Stimulated activated CD4-positive, alpha-beta T cell treated with anti-CD3 and anti-CD28 coated beads, Interleukin-4, amount 100 ng/mL, for 4 hours (primary cell): Measurements from ENCODE around the gene NDUFS8.

Experiments used
- DNase-seq, 2 experiments: peaks; one replicate each; pipeline ENCODE4 v3.0.0-alpha.2; 2020

Gene NDUFS8

DNA sequence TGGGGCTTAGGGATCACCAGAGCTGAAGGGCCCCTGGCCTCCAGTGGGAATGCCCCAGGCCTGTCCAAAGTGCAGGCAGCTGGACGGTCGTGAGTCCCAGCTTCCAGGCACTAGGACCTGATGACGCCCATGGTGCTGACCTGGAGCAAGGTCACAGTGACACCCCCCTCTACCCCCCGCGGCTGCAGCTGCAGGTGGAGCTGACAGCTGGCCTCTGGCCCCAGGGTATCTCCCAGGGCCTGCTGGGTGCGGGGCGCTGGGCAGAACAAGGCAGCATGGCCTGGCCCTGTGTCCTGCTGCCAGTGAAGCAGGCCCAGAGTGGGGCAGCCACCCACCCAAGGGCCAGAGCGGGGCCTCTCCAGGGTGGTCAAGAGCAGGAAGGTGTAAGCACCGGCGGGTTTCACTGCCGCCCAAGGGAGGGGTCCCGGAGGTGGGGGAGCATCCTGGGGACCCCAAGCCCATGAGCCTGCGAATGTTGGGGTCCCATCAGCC is 7.8 kb downstream of the NDUFS8 start:
- no peak for DNase-seq

DNA sequence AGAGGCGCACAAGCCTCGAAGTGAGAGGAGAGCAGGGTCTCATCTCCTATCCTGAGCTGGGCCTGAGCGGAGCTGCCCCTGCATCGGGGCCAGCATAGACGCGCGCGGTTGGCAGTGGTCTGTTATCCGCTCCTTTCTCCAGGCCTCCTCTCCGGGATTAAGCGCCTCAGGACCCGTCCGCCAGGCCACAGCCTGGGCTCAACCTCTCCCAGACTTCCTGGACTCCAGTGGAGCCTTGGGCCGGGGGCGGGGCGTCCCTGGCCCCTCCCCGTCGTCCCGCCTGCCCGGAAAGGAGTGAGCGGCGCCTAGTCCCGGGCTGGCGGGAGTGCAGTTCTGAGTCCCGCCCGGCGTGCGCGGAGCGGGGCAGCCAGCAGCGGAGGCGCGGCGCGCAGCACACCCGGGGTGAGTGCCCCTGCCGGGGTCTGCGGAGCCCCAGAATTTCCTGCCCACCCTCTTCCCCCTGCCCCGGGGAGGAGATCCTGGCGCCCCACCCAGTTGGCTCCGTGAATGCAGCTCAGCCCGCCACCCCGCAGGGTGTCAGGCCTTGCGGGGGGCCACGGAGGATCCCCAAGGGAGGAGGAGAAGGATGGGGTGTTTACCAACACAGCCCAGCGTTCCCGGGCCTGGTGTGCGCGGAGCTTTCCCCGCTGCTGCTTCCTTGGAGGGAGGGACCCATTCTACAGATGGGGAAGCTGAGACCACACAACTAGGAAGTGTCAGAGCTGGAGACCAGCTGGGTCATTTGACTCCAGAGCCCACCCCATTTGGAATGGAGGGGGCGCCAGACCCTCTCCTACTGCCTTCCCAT is 8.4 kb downstream of the NDUFS8 start, which contains the start of gene TCIRG1:
TSS of gene TCIRG1 (plus strand) at position 308 of the 808 bp plus-strand sequence. CDS start 2,247 bp downstream, outside the sequence.
- DNase-seq: peak; percentile 52 to 67

DNA sequence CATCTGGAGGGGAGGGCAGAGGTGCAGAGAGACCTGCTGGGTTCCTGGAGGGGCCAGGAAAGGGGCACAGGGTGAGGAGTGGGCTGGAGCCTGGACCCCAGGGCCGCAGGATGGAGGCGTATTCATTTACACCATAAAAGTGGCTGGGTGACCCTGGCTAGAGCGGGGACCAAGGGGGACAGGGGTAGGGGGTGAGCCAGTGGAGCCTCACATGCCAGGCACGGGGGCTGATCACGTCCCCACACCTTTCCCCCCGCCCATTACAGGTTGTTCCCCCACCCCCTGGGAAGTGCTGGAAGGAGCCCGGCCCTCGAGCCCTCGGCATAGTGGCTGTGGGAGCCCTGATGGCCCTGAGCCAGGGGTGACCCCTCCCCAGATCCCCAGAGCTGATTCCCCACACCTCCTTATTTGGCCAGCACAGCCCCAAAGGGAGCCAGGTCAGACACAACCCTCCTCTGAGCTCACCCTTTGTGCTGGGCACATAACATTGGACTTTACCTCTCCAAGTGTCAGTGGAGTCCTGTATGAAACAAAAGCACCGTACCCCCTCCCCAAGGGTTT is 9.1 kb downstream of the NDUFS8 start:
- no peak for DNase-seq

DNA sequence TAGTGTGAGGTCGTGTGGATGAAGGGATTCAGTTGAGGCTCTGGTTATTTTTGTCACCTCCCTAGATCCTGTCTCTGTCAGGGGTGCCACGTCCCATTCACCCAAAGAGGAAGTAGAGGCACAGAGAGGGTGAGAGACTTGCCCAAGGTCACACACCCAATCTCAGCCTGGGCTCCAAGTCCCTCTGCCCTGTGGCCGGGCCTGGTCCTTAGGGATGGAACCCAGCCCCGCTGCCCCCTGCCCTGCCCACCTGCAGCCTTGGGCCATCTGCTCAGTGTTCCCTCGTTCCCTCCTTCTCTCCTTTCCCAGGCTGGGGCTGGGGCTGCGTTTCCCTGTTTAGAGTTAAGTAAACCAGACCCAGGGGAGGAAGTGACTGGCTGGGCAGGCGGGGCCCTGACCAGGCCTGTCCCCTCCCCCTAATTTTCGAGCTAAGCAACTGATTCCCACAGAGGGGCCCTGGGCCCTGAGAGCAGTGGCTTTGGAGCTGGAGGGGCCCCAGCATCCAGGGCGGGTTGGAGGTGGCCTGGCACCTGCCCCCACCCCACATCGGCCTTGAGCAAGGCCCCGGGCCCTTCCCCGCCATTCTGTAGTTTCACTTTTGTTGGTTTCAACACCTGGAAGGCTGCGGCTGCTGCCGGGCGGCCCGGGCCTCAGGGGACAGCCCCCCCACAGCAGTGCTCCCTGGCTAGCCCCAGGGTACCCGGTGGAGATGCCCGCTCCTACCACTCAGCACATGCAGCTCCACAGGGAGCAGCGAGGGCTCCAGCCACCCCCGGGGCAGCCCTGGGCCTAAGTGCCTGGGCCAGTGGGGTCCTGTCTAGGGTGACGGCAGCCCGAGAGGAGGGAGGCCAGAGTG is 9.8 kb downstream of the NDUFS8 start:
- peak; percentile 40 to 44 for DNase-seq

DNA sequence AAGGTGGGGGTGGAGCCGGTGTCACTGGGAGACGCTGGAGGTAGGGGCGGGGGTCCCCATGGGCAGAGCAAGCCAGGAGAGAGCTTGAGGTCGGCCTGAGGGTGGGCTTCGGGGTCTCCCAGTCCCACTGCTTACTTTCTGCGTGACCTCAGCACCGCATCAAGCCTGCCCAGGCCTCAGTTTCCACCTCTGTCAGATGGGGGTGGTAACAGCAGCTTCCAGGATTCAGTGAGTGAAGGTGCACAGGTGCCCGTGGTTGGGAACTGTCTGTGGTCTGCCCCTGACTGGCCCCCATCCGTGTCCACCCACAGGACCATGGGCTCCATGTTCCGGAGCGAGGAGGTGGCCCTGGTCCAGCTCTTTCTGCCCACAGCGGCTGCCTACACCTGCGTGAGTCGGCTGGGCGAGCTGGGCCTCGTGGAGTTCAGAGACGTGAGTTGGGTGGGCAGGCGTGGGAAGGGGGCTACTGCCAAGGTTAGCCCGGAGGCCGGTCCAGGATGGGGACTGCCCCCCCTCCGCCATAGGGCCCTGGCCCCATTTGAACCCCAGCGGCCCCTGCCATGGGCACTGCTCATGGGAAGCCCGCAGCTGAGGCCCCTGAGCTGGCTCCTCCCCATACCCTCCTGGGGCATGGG is 10.6 kb downstream of the NDUFS8 start:
- DNase-seq: no peak

DNA sequence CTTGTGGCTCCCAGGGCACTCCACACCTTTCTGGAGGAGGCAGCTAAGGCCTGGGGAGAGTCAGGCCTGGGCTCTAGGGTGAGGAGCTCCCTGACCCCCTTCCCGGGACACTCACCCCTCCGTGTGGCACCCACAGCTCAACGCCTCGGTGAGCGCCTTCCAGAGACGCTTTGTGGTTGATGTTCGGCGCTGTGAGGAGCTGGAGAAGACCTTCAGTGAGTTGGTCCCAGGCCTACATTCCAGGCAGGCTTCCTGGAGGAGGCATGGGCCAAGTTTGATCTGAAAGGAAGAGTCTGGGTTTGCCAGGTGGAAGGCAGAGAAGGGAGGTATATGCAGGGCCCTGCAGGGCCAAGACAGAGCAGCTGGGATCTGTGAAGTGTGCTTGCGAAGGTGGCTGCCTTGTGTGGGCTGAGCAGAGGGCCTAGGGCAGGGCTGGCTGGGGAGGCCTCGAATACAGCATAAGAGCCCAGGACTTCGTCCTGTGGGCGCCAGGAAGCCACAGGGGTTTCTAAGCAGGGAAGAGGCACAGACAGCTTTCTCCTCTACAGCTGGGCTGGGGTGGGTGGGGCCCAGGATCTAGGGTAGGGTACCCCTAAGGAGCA is 11.2 kb downstream of the NDUFS8 start:
- DNase-seq: no peak

DNA sequence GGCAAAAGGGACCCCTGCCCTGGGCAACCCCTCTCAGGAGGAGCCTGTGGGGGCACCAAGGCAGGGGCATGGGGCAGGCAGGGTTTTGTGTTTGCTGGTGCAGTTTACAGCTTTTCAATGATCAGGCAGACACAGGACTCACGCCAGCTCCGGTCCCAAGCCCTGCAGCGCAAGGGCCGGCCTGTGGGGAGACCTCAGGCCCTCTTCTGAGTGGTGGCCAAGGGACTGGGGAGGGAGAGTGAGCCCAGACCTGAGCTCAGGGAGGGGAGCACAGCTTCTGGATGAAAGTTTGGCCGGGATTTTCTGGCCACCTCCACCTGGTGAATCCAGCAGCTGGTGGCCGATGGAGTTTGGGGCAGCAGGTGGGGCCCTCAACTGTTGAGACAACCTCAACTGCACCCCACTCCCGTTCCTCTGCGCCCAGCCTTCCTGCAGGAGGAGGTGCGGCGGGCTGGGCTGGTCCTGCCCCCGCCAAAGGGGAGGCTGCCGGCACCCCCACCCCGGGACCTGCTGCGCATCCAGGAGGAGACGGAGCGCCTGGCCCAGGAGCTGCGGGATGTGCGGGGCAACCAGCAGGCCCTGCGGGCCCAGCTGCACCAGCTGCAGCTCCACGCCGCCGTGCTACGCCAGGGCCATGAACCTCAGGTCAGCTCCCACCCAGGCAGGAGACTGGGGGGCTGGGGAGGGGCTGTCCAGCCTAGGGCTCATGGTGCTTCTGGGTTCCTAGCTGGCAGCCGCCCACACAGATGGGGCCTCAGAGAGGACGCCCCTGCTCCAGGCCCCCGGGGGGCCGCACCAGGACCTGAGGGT is 11.9 kb downstream of the NDUFS8 start:
- DNase-seq: no peak

DNA sequence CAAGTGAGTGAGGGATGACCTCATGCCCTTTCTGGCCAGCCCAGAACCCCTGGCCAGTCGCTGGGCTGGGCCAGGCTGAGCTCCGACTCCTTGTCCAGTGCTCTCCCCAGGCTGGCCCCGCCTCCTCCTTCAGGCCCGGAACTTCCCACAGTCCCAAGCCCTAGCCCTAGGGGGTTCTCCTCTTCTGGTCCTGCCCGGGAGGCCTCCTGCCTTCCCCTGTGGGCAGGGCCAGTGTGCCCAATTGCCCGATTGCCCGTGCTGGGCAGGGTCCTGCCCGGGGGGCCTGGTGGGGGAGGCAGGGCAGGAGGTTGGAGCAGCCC is 12.5 kb downstream of the NDUFS8 start:
- DNase-seq: no peak

DNA sequence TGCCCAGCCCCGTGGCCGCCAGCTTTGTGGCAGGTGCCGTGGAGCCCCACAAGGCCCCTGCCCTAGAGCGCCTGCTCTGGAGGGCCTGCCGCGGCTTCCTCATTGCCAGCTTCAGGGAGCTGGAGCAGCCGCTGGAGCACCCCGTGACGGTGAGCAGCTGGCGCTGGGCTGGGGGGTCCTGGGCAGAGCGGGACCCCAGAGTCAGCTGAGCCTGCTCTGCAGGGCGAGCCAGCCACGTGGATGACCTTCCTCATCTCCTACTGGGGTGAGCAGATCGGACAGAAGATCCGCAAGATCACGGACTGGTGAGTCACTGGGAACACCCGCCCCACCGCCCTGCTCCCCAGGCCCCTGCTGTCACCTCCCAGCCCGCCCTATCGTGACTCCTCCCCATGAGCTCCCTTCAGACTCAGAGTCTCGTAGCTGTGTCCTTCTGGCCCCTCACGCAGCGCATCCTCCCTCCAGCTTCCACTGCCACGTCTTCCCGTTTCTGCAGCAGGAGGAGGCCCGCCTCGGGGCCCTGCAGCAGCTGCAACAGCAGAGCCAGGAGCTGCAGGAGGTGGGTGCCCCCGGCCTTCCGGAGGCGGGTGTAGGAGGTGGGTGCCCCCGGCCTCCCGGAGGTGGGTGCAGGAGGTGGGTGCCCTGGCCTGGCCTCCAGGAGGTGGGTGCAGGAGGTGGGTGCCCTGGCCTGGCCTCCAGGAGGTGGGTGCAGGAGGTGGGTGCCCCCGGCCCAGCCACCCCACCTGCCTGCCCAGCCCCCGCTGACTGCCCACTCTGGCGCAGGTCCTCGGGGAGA is 13.1 kb downstream of the NDUFS8 start:
- no peak for DNase-seq

DNA sequence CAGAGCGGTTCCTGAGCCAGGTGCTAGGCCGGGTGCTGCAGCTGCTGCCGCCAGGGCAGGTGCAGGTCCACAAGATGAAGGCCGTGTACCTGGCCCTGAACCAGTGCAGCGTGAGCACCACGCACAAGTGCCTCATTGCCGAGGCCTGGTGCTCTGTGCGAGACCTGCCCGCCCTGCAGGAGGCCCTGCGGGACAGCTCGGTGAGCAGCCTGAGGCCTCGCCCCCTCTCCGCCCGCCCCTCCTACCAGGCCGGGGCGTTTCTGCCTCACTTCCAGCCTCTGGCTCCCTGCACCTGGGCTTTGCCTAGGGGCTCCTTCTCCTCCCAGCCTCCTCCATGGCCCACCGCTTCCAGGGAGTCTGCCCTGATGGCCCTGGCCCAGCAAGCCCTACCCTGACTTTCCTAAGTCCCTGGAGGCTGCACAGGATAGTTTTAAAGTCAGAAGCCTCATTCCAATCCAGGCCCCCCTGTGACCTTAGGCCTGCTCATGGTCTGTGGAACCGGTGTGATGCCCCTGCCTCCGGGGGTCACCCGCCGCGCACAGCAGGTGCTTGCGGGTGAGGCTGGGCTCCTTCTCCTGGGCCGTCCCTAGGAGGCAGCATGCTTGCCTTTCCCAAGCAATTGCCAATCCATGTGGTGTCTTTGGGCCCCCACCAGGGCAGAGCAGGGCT is 13.8 kb downstream of the NDUFS8 start:
- DNase-seq: no peak

DNA sequence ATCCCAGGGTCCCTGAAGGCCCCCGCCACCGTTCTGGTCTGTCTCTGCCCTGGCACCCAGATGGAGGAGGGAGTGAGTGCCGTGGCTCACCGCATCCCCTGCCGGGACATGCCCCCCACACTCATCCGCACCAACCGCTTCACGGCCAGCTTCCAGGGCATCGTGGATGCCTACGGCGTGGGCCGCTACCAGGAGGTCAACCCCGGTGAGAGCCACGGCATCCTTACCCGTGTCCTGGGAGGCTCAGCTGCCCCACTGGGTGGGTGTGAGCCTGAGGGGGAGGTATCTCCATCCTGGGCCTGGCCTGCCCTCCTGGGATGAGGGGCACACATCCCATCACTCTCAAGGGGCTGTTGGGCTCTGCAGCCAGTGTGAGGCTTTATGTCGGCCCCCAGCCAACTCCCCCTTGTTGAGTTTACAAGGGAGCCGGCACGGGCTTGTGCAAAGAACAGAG is 14.4 kb downstream of the NDUFS8 start:
- DNase-seq: no peak

DNA sequence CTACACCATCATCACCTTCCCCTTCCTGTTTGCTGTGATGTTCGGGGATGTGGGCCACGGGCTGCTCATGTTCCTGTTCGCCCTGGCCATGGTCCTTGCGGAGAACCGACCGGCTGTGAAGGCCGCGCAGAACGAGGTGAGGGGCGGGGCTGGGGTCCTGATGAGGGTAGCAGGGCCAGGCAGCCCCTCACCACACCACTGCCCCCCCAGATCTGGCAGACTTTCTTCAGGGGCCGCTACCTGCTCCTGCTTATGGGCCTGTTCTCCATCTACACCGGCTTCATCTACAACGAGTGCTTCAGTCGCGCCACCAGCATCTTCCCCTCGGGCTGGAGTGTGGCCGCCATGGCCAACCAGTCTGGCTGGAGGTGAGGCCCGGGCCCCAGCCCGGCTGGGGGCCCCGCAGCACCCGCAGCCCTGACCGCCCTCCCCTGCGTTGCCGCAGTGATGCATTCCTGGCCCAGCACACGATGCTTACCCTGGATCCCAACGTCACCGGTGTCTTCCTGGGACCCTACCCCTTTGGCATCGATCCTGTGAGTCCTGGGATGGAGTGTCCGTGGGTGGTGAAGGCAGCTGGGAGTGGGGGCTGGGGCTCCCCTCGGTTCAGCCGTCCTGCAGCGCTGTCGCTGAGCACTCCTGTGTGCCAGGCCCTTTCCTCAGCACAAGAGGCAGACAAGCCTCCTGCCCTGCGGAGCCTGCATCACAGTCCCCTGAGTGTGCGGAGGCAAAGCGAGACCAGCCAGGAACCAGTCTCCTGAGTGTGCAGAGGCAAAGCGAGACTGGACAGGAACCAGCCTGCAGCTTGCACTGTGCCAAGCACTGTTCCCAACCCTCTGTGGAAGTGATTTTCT is 17.2 kb downstream of the NDUFS8 start:
- no peak for DNase-seq

DNA sequence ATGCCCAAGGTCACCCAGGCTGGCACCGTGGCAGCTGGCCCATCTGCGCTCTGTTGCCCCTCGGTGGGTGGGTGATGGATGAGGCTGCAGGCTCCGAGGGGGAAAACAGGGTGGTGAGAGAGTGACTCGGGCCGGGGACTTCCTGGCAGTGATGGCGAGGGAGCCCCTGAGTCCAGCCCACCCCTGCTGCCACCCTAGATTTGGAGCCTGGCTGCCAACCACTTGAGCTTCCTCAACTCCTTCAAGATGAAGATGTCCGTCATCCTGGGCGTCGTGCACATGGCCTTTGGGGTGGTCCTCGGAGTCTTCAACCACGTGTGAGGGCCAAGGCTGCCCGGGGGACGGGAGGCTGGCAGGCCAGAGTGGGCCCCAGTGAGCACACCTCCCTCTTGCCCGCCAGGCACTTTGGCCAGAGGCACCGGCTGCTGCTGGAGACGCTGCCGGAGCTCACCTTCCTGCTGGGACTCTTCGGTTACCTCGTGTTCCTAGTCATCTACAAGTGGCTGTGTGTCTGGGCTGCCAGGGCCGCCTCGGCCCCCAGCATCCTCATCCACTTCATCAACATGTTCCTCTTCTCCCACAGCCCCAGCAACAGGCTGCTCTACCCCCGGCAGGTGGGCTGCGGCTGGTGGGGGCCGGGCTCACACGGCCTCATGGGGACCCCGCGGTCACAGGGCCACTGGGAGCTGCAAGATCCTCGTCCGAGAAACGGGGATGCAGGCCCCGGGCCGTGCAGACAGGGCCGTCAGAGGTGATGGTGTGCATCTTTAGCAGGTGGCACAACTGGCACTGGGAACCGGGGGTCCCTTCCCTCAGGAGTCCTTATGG is 18.4 kb downstream of the NDUFS8 start:
- DNase-seq: no peak

DNA sequence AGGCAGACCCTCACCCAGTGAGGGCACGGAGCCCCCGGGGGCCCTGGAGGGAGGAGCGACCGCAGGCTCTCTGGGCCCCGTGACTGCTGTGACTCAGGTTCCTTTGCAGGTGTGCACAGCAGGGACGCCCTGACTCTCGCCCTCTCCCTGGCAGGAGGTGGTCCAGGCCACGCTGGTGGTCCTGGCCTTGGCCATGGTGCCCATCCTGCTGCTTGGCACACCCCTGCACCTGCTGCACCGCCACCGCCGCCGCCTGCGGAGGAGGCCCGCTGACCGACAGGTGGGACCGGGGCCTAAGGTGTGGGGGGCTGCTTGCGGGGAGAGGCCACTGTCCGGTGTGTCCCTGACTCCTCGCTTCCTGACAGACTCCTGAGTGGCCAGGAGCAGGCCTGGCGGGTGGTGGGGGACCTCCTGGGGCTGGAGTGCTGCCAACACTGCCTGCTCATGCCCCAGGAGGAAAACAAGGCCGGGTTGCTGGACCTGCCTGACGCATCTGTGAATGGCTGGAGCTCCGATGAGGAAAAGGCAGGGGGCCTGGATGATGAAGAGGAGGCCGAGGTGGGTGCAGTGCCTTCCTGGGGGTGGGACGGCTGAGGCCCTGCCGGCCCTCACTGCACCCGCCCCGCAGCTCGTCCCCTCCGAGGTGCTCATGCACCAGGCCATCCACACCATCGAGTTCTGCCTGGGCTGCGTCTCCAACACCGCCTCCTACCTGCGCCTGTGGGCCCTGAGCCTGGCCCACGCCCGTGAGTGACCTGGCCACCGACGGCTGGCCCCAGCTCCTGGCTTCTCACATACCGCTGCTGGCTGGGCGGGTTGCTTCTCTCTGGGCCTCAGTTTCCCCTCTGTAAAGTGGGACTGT is 19.3 kb downstream of the NDUFS8 start:
- DNase-seq: no peak

DNA sequence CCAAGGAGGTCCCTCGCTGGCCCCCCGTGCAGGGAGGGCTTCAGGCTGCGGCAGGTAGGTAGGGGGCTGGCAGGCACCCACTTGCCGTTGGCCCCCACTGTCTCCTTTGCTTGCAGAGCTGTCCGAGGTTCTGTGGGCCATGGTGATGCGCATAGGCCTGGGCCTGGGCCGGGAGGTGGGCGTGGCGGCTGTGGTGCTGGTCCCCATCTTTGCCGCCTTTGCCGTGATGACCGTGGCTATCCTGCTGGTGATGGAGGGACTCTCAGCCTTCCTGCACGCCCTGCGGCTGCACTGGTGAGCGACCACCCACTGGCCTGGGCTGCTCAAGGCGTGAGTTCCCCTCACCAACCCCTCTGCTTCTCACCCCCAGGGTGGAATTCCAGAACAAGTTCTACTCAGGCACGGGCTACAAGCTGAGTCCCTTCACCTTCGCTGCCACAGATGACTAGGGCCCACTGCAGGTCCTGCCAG is 19.9 kb downstream of the NDUFS8 start:
- DNase-seq: no peak

DNA sequence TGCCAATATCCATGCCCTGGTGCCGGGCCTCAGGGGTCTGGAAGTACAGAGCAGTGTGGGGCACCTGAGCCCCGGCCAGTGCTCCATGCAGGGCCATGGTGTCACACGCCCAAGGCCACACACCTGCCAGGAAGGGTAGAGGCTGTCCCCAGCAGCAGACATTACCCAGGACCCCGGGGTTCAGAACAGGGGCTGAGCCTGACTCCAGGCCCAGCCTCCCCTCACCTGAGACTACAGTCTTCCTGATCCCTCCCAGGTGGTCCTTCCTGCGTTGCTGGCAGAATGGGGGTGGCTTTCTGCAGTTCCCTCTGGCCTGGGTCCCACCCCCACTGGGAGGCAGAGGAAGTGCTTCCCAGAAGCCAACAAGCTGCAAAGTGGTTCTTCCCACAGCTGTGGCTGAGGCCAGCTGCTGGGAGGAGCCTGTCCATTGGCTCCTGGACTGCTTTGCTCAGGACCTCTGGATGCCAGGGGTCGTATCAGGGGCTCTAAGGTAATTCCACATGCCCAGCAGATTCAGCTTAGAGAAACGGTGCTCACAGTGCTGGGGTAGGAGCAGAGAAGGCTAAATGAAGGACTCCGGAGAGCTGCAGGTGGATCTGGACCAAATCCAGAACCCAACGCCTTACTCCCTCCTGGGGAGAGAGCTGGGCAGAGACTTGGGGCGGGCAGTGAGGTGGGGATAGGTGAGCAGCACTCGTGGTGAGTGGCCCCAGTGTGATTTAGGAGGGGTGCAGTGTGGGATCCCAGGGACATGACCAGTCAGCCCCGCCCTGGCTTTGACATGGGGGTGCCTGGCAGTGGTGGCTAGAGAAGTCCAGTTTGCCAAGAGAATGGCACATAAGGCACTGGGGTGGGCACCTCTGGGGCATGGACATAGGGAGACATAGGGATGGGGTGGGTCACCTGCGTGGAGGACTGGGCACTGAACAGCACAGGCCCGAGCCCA is 21.0 kb downstream of the NDUFS8 start:
- no peak for DNase-seq
